HG03064 (cell line): ENCODE measurements around the gene OCA2.

Experiments
- ATAC-seq: cut with Tn5 transposase; IDR thresholded peaks from one replicate; pipeline ENCODE4 v1.9.1; 2021; ENCODE audit warnings: low read depth; ENCODE audit not compliant: unreplicated experiment

OCA2 gene

GRCh38 chr15:28082891-28083684 is 16.0 kb downstream of the OCA2 start:
- ATAC-seq = no peak

GRCh38 chr15:28081594-28081993 is 17.5 kb downstream of the OCA2 start:
- no peak for ATAC-seq

GRCh38 chr15:28080386-28080785 is 18.7 kb downstream of the OCA2 start:
- no peak for ATAC-seq

- ATAC-seq = no peak
Observed at GRCh38 chr15:28079313-28079969, 19.7 kb downstream of the OCA2 start.

- ATAC-seq = no peak
Observed at GRCh38 chr15:28078191-28078719, 20.9 kb downstream of the OCA2 start.

- no peak for ATAC-seq
Observed at GRCh38 chr15:28075573-28075972, 23.5 kb downstream of the OCA2 start.

GRCh38 chr15:28068930-28069329 is 30.2 kb downstream of the OCA2 start:
- ATAC-seq = no peak

GRCh38 chr15:28066231-28066630 is 32.9 kb downstream of the OCA2 start:
- no peak for ATAC-seq

- no peak for ATAC-seq
Observed at GRCh38 chr15:28060005-28060404, 39.1 kb downstream of the OCA2 start.

- ATAC-seq = no peak
Observed at GRCh38 chr15:28058082-28058481, 41.0 kb downstream of the OCA2 start.

- no peak for ATAC-seq
Observed at GRCh38 chr15:28051955-28052633, 47.0 kb downstream of the OCA2 start.

GRCh38 chr15:28049581-28049980 is 49.5 kb downstream of the OCA2 start:
- ATAC-seq = no peak

GRCh38 chr15:28047277-28047676 is 51.8 kb downstream of the OCA2 start:
- ATAC-seq = no peak

- ATAC-seq = no peak
Observed at GRCh38 chr15:28044121-28044672, 54.9 kb downstream of the OCA2 start.

GRCh38 chr15:28043691-28044091 is 55.4 kb downstream of the OCA2 start:
- no peak for ATAC-seq

- ATAC-seq = no peak
Observed at GRCh38 chr15:28037969-28038590, 61.0 kb downstream of the OCA2 start.

- no peak for ATAC-seq
Observed at GRCh38 chr15:28033443-28033842, 65.7 kb downstream of the OCA2 start.

- no peak for ATAC-seq
Observed at GRCh38 chr15:28030801-28031200, 68.3 kb downstream of the OCA2 start.

GRCh38 chr15:28027714-28028076 is 71.4 kb downstream of the OCA2 start:
- no peak for ATAC-seq
